Endothelial cell of umbilical vein (primary cell): ENCODE data around the gene CLN6. TPM values are rescaled to one million over a fixed set of nuclear protein-coding genes. Genes with fewer than 3 reads are reported as not detected.
"Not testable (repeated sequence)": the region's sequence is repeated elsewhere in the genome, so short reads cannot be mapped to it uniquely, and the experiment has no call there.

Experiments used
- BruUV-seq: library from RNA; stranded (reverse); fragments of 400-500 nt; replicated peaks from 2 replicates; lab custom pipeline; 2021; lab: Mats Ljungman, UMichigan
- CTCF ChIA-PET: fragments of 300-600, 350-600 bp; sonication (Branson Sonifier 250); formaldehyde crosslinking; loops from one replicate; lab custom pipeline; 2021; ENCODE audit warnings: antibody characterized with exemption, inconsistent platforms; lab: Charles Lee
- POLR2A ChIA-PET: fragments of 300-600, 350-600 bp; sonication (Branson Sonifier 250); formaldehyde crosslinking; loops from one replicate; lab custom pipeline; 2021; ENCODE audit warnings: antibody characterized with exemption, inconsistent platforms; lab: Charles Lee
- DNase-seq: peaks from one replicate; pipeline ENCODE4 v3.0.0-alpha.2; 2011; ENCODE audit warnings: low read depth, low spot score
- FAIRE-seq: peaks from 2 replicates; lab custom pipeline; 2011; peaks lifted over from hg19 to GRCh38; lab: Jason Lieb, UNC
- H2AFZ ChIP-seq: 2 replicates; pipeline ENCODE4 v1.6.0; 2012; ENCODE audit warnings: low read depth, low read length, control low read depth, inconsistent platforms
- H3K27ac ChIP-seq: 2 replicates; pipeline ENCODE4 v1.5.1; 2011; ENCODE audit warnings: low read depth, mild to moderate bottlenecking, control low read depth, low read length, moderate library complexity; ENCODE audit not compliant: insufficient read depth
- H3K27me3 ChIP-seq, 2 experiments: 2 replicates each; pipeline versions ENCODE4 v1.6.0 to v1.6.1; 2011; ENCODE audit warnings: low read length in 2 of 2, mixed read lengths in 1 of 2; ENCODE audit not compliant: control insufficient read depth in 2 of 2, insufficient read depth in 2 of 2
- H3K36me3 ChIP-seq, 2 experiments: 2 replicates in 1 of 2; 3 replicates in 1 of 2; pipeline ENCODE4 v1.5.1; 2011; ENCODE audit warnings: low read length in 2 of 2, mild to moderate bottlenecking in 1 of 2, moderate library complexity in 1 of 2; ENCODE audit not compliant: control insufficient read depth in 2 of 2, insufficient read depth in 2 of 2; ENCODE audit errors: extremely low read depth in 1 of 2
- H3K4me1 ChIP-seq: 3 replicates; pipeline ENCODE4 v1.5.1; 2011; ENCODE audit warnings: mild to moderate bottlenecking, low read length; ENCODE audit not compliant: control insufficient read depth, insufficient read depth; ENCODE audit errors: extremely low read depth
- H3K4me2 ChIP-seq: 2 replicates; pipeline ENCODE4 v1.6.1; 2011; ENCODE audit warnings: low read length, control low read depth, mixed read lengths; ENCODE audit not compliant: insufficient read depth
- H3K4me3 ChIP-seq, 3 experiments: fragments of 200-600 bp in 1 of 3; sonication (generic), shearing (Covaris generic) in 1 of 3; replicated peaks in 1 of 3; 2 replicates each; pipeline ENCODE4 v1.5.1; 2011 to 2016; ENCODE audit warnings: control low read depth in 3 of 3, low read length in 3 of 3, mild to moderate bottlenecking in 2 of 3, inconsistent platforms in 1 of 3, low read depth in 1 of 3, moderate library complexity in 1 of 3; ENCODE audit not compliant: insufficient read depth in 1 of 3
- H3K79me2 ChIP-seq: 2 replicates; pipeline ENCODE4 v1.6.0; 2012; ENCODE audit warnings: low read length, inconsistent platforms; ENCODE audit not compliant: control insufficient read depth, insufficient read depth
- H3K9ac ChIP-seq: replicated peaks from 2 replicates; pipeline ENCODE3; 2011; ENCODE audit warnings: low read length, control low read depth; ENCODE audit not compliant: insufficient read depth; ENCODE audit errors: extremely low read depth
- H3K9me1 ChIP-seq: replicated peaks from 3 replicates; pipeline ENCODE4 v1.6.0; 2011; ENCODE audit warnings: mild to moderate bottlenecking, low read length; ENCODE audit not compliant: control insufficient read depth, insufficient read depth; ENCODE audit errors: extremely low read depth
- H3K9me3 ChIP-seq: replicated peaks from 2 replicates; pipeline ENCODE4 v1.5.1; 2012; ENCODE audit warnings: low read length, inconsistent platforms; ENCODE audit not compliant: control insufficient read depth, insufficient read depth
- H4K20me1 ChIP-seq: replicated peaks from 2 replicates; pipeline ENCODE3; 2011; ENCODE audit warnings: mild to moderate bottlenecking, low read length; ENCODE audit not compliant: control insufficient read depth, insufficient read depth; ENCODE audit errors: extremely low read depth
- EZH2 ChIP-seq: IDR thresholded peaks from 2 replicates; pipeline ENCODE4 v1.6.1; 2012; ENCODE audit warnings: borderline replicate concordance, low read depth, mild to moderate bottlenecking, moderate library complexity, low read length, inconsistent platforms; ENCODE audit not compliant: severe bottlenecking
- FOS ChIP-seq: IDR thresholded peaks from 2 replicates; pipeline ENCODE4 v1.6.1; 2011; ENCODE audit warnings: mild to moderate bottlenecking, low read length, moderate library complexity, borderline replicate concordance; ENCODE audit not compliant: insufficient read depth
- GATA2 ChIP-seq: IDR thresholded peaks from 2 replicates; pipeline ENCODE4 v1.7.0; 2011; ENCODE audit warnings: low read depth, mild to moderate bottlenecking, moderate library complexity, mixed read lengths, low read length; ENCODE audit not compliant: insufficient read length, insufficient read depth
- JUN ChIP-seq: IDR thresholded peaks from 2 replicates; pipeline ENCODE4 v1.6.1; 2011; ENCODE audit warnings: borderline replicate concordance, low read depth; ENCODE audit not compliant: insufficient read length, insufficient read depth
- MYC ChIP-seq: IDR thresholded peaks from one replicate; pipeline ENCODE4 v1.6.1; 2011; ENCODE audit warnings: mild to moderate bottlenecking, low read depth, low read length
- POLR2A ChIP-seq: IDR thresholded peaks from 2 replicates; pipeline ENCODE4 v1.6.1; 2012; ENCODE audit warnings: low read depth, mild to moderate bottlenecking, control low read depth, low read length
- POLR2AphosphoS5 ChIP-seq: IDR thresholded peaks from 2 replicates; pipeline ENCODE4 v1.6.1; 2012; ENCODE audit warnings: low read depth, mild to moderate bottlenecking, control low read depth, low read length, moderate library complexity; ENCODE audit not compliant: insufficient read depth
- dilution Hi-C: fragments of 300-500 bp; cut with MboI; formaldehyde crosslinking; loops from one replicate; pipeline ENCODE4 v1.15.0; 2019; ENCODE audit warnings: low sequenced_read_pairs; ENCODE audit not compliant: extremely low pct_ligation_motif_present
- intact Hi-C: fragments of 100-400 bp; cut with micrococcal nuclease; formaldehyde crosslinking; loops from one replicate; pipeline ENCODE4 v1.10.0; 2022
- polyA plus RNA-seq, 4 experiments: library from polyadenylated mRNA; depleted of rRNA in 3 of 4; stranded (reverse) in 3 of 4; unstranded in 1 of 4; fragments of >200 nt; gene quantifications; 2 replicates each; pipeline versions ENCODE4 v1.2.1 to v1.2.3, GENCODE V29; 2011 to 2012; ENCODE audit warnings: missing spikeins in 1 of 4
- total RNA-seq: library from RNA; stranded (reverse); gene quantifications from 2 replicates; pipeline ENCODE4 v1.2.3, GENCODE V29; 2021
- TF ChIP-seq, protein P1 (sequence below), 2 donors: IDR thresholded peaks; 1 replicate in 1 of 2; 2 replicates in 1 of 2; pipeline ENCODE4 v1.5.1; 2011; ENCODE audit warnings: low read length in 2 of 2, mild to moderate bottlenecking in 2 of 2, moderate library complexity in 2 of 2, control low read depth in 1 of 2, inconsistent platforms in 1 of 2, low read depth in 1 of 2; ENCODE audit not compliant: insufficient read depth in 1 of 2; ENCODE audit errors: extremely low read depth in 1 of 2
- TF ChIP-seq, protein P2 (sequence below): IDR thresholded peaks from 2 replicates; pipeline ENCODE4 v1.6.1; 2011; ENCODE audit not compliant: insufficient read depth, insufficient read length

CLN6 gene
- total and polyA plus RNA-seq, 2 donors (not counting 3 experiments of a cell fraction or from before 2014, with no cell fraction given): 53.9 to 75.5 TPM

DNA sequence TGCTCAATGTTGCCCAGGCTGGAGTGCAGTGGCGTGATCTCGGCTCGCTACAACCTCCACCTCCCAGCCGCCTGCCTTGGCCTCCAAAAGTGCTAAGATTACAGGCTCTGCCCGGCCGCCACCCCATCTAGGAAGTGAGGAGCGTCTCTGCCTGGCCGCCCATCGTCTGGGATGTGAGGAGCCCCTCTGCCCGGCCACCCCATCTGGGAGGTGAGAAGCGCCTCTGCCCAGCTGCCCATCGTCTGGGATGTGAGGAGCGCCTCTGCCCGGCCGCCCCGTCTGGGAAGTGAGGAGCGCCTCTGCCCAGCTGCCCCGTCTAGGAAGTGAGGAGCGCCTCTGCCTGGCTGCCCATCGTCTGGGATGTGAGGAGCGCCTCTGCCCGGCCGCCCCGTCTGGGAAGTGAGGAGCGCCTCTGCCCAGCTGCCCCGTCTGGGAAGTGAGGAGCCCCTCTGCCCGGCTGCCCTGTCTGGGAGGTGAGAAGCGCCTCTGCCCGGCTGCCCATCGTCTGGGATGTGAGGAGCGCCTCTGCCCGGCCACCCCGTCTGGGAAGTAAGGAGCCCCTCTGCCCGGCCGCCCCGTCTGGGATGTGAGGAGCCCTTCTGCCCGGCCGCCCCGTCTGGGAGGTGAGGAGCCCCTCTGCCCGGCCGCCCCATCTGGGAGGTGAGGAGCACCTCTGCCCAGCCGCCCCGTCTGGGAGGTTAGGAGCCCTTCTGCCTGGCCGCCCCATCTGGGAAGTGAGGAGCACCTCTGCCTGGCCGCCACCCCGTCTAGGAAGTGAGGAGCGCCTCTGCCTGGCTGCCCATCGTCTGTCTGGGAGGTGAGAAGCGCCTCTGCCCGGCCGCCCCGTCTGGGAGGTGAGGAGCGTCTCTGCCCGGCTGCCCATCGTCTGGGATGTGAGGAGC is 7.7 kb downstream of the CLN6 start:
- H3K27ac ChIP-seq, BruUV-seq, H4K20me1 ChIP-seq, H3K9me3 ChIP-seq, H3K4me3 ChIP-seq, DNase-seq, H3K27me3 ChIP-seq, H3K36me3 ChIP-seq, H3K9ac ChIP-seq, H2AFZ ChIP-seq, H3K9me1 ChIP-seq, CTCF ChIA-PET, H3K4me1 ChIP-seq, POLR2A ChIA-PET, FAIRE-seq, intact Hi-C loops, dilution Hi-C loops, H3K4me2 ChIP-seq: not testable (repeated sequence)
- peaks cover 50% of the 10 kb centered on the region for H3K79me2 ChIP-seq

DNA sequence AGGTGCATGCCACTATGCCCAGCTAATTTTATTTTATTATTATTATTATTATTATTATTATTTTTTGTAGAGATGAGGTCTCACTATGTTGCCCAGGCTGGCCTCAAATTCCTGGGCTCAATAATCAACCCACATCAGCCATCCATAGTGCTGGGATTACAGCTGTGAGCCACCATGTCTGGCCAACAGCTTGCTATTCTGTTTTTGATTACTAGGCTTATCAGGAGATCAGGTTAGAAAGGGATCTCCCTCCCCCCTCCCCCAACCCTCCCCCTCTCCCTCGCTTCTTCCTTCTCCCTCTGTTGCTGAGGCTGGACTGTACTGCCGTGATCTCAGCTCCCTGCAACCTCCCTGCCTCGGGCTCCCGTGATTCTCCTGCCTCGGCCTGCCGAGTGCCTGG is 8.6 kb downstream of the CLN6 start:
- ChIA-PET POLR2A (no interaction called here), CTCF (interaction anchor here (0.7 to 2.2 kb wide), 4 partner anchors 8 to 358 kb away, joined by 3 to 6 read pairs (median 4); no protein-coding TSS in a partner anchor)
- no peaks in the 10 kb centered on the region for H4K20me1 ChIP-seq
- no peak overlapping the region for H2AFZ ChIP-seq
- H3K36me3 ChIP-seq: no peaks in the 10 kb centered on the region
- H3K27ac ChIP-seq: no peak overlapping the region
- TF ChIP-seq EZH2 (no peak), POLR2AphosphoS5 (no peak), POLR2A (no peak), JUN (no peak), MYC (no peak), FOS (no peak), GATA2 (no peak)
- TF ChIP-seq, protein P1, sequence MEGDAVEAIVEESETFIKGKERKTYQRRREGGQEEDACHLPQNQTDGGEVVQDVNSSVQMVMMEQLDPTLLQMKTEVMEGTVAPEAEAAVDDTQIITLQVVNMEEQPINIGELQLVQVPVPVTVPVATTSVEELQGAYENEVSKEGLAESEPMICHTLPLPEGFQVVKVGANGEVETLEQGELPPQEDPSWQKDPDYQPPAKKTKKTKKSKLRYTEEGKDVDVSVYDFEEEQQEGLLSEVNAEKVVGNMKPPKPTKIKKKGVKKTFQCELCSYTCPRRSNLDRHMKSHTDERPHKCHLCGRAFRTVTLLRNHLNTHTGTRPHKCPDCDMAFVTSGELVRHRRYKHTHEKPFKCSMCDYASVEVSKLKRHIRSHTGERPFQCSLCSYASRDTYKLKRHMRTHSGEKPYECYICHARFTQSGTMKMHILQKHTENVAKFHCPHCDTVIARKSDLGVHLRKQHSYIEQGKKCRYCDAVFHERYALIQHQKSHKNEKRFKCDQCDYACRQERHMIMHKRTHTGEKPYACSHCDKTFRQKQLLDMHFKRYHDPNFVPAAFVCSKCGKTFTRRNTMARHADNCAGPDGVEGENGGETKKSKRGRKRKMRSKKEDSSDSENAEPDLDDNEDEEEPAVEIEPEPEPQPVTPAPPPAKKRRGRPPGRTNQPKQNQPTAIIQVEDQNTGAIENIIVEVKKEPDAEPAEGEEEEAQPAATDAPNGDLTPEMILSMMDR (IDR thresholded peaks at IDR 0.05; ENCODE audit: extremely low read depth in 1 of 2, insufficient read depth in 1 of 2, low read depth in 1 of 2, low read length in 2 of 2): no peak
- TF ChIP-seq, protein P2, sequence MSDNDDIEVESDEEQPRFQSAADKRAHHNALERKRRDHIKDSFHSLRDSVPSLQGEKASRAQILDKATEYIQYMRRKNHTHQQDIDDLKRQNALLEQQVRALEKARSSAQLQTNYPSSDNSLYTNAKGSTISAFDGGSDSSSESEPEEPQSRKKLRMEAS: no peak
- DNase-seq (no peak), FAIRE-seq (no peak)
- H3K4me2 ChIP-seq: no peak overlapping the region
- no peaks in the 10 kb centered on the region for H3K4me1 ChIP-seq
- H3K9me1 ChIP-seq: no peaks in the 10 kb centered on the region
- H3K4me3 ChIP-seq: no peak overlapping the region
- H3K79me2 ChIP-seq: peaks cover 47% of the 10 kb centered on the region
- BruUV-seq: no TSS peak
- H3K27me3 ChIP-seq: no peaks in the 10 kb centered on the region
- no peaks in the 10 kb centered on the region for H3K9me3 ChIP-seq
- intact Hi-C loops: no loop called here
- dilution Hi-C loops: no loop called here
- H3K9ac ChIP-seq: no peak overlapping the region
